DND-41 (cell line): ENCODE results near the gene USP35.

Source experiments
- ATAC-seq: fragments of 200-7000 bp; cut with Tn5 transposase; 3 replicates; pipeline ENCODE4 v1.9.1; 2021; ENCODE audit warnings: low read depth; ENCODE audit not compliant: insufficient read depth
- DNase-seq: peaks from one replicate; pipeline ENCODE4 v3.0.0-alpha.2; 2020
- H2AFZ ChIP-seq: 2 replicates; pipeline ENCODE4 v1.6.0; 2012; ENCODE audit warnings: low read depth, low read length
- H3K27ac ChIP-seq: 2 replicates; pipeline ENCODE4 v1.5.1; 2012; ENCODE audit warnings: low read length, inconsistent platforms
- H3K27me3 ChIP-seq: fragments of 200-600 bp; sonication (generic); 2 replicates; pipeline ENCODE4 v1.6.0; 2012; ENCODE audit warnings: low read length, mild to moderate bottlenecking, inconsistent platforms; ENCODE audit not compliant: insufficient read depth, poor library complexity
- H3K36me3 ChIP-seq: 2 replicates; pipeline ENCODE4 v1.5.1; 2012; ENCODE audit warnings: low read length, inconsistent platforms; ENCODE audit not compliant: insufficient read depth
- H3K4me1 ChIP-seq: 2 replicates; pipeline ENCODE4 v1.5.1; 2012; ENCODE audit warnings: mild to moderate bottlenecking, low read length; ENCODE audit not compliant: insufficient read depth
- H3K4me2 ChIP-seq: 2 replicates; pipeline ENCODE4 v1.6.0; 2012; ENCODE audit warnings: mild to moderate bottlenecking, moderate library complexity, low read length, inconsistent platforms; ENCODE audit not compliant: insufficient read depth
- H3K4me3 ChIP-seq, 2 experiments: fragments of 200-600 bp in 1 of 2; shearing (Covaris generic) in 1 of 2; 2 replicates each; pipeline ENCODE4 v1.5.1; 2012 to 2016; ENCODE audit warnings: inconsistent platforms in 2 of 2, low read length in 2 of 2, mild to moderate bottlenecking in 2 of 2, low read depth in 1 of 2, moderate library complexity in 1 of 2
- H3K79me2 ChIP-seq: 2 replicates; pipeline ENCODE4 v1.6.0; 2012; ENCODE audit warnings: low read length, inconsistent platforms; ENCODE audit not compliant: insufficient read depth
- H3K9ac ChIP-seq: 2 replicates; pipeline ENCODE4 v1.6.0; 2012; ENCODE audit warnings: low read depth, mild to moderate bottlenecking, inconsistent platforms, low read length, moderate library complexity
- H3K9me3 ChIP-seq: 2 replicates; pipeline ENCODE4 v1.5.1; 2012; ENCODE audit warnings: low read length, moderate library complexity, mild to moderate bottlenecking, inconsistent platforms; ENCODE audit not compliant: insufficient read depth, severe bottlenecking
- H4K20me1 ChIP-seq: 2 replicates; pipeline ENCODE4 v1.6.0; 2012; ENCODE audit warnings: low read length; ENCODE audit not compliant: insufficient read depth
- CTCF ChIP-seq: IDR thresholded peaks from 2 replicates; pipeline ENCODE4 v1.5.1; 2012; ENCODE audit warnings: borderline replicate concordance, low read length, moderate library complexity, mild to moderate bottlenecking; ENCODE audit not compliant: poor library complexity, severe bottlenecking; ENCODE audit errors: extremely low read depth
- EZH2 ChIP-seq: IDR thresholded peaks from 3 replicates; pipeline ENCODE4 v1.6.1; 2012; ENCODE audit warnings: borderline replicate concordance, low read depth, mild to moderate bottlenecking, moderate library complexity, low read length, inconsistent platforms; ENCODE audit not compliant: severe bottlenecking

Gene USP35

GRCh38 chr11:78210000-78210608, 21.4 kb downstream of the USP35 start:
- DNase-seq (peak; percentile 20), ATAC-seq (peak; percentile 12; the same call in 2 of the 3 replicates)
- Histone ChIP-seq H3K27me3 (no peaks in the 10 kb centered on the region), H3K4me1 (peaks cover 8% of the 10 kb centered on the region), H3K9ac (no peak overlapping the region), H3K9me3 (no peaks in the 10 kb centered on the region), H3K79me2 (no peaks in the 10 kb centered on the region), H3K4me2 (no peak overlapping the region), H4K20me1 (0 out of 2 replicates have a peak, but pooled peaks cover 4% of the 10 kb centered on the region), H2AFZ (no peak overlapping the region), H3K27ac (no peak overlapping the region), H3K4me3 (no peak overlapping the region), H3K36me3 (peaks cover 48% of the 10 kb centered on the region)
- no peak for TF ChIP-seq CTCF
- TF ChIP-seq EZH2: no peak

GRCh38 chr11:78211565-78211964, 22.8 kb downstream of the USP35 start:
- Histone ChIP-seq H3K27me3 (no peaks in the 10 kb centered on the region), H3K9ac (no peak overlapping the region)

DNA sequence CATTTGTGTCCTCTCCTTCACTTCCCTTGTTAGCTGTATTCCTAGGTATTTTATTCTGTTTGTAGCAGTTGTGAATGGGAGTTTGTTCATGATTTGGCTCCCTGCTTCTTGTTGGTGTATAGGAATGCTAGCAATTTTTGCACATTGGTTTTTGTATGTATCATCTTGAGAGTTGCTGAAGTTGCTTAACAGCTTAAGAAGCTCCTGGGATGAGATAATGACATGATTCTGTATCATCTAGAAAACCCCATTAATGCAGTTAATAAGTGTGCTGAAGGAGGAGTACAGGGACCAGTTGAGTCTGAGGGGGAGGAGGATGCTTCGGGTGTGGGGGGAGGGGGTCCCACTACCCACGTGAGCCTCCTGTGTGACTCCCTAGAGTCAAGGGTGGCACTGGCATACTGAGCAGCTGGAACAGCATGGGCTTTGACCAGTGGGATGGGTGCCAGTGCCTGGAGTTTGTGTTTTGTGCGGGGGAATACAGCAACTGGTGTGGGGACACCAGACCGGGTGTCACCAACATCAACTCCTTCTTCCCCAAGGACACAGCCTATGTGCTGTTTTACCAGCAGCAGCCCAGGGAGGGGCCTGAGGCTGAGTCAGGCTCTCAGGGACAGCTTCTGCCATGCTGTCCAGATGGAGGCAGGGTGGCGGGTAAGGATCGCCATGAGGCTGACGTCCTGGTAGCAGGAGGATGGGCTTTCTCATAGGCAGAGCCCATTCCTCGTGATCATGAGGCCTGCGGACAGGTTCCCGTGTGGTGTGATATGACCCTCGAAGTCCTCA, 24.1 kb downstream of the USP35 start:
- Histone ChIP-seq H3K4me2 (no peak overlapping the region), H3K27me3 (no peaks in the 10 kb centered on the region), H3K79me2 (peaks cover 3% of the 10 kb centered on the region; the same call in 1 of the 2 replicates), H2AFZ (no peak overlapping the region), H3K9me3 (no peaks in the 10 kb centered on the region), H4K20me1 (0 out of 2 replicates have a peak, but pooled peaks cover 4% of the 10 kb centered on the region), H3K4me3 (no peak overlapping the region), H3K36me3 (peaks cover 68% of the 10 kb centered on the region), H3K9ac (no peak overlapping the region), H3K27ac (peak overlapping the region; percentile 36; the same call in 1 of the 2 replicates), H3K4me1 (peaks cover 20% of the 10 kb centered on the region)
- TF ChIP-seq EZH2 (no peak), CTCF (no peak)
- DNase-seq (no peak), ATAC-seq (no peak)

More at GRCh38 chr11:78211565-78211964, 22.8 kb downstream of the USP35 start:
- no peak for ATAC-seq
- no peak overlapping the region for H3K27ac ChIP-seq
- H3K36me3 ChIP-seq: peaks cover 63% of the 10 kb centered on the region
- no peak for DNase-seq
- no peak overlapping the region for H3K4me3 ChIP-seq
- H3K4me2 ChIP-seq: no peak overlapping the region
- TF ChIP-seq EZH2: no peak
- TF ChIP-seq CTCF: no peak
- H2AFZ ChIP-seq: no peak overlapping the region
- H3K79me2 ChIP-seq: peaks cover 3% of the 10 kb centered on the region; the same call in 1 of the 2 replicates
- H3K4me1 ChIP-seq: peaks cover 20% of the 10 kb centered on the region
- 0 out of 2 replicates have a peak, but pooled peaks cover 4% of the 10 kb centered on the region for H4K20me1 ChIP-seq
- no peaks in the 10 kb centered on the region for H3K9me3 ChIP-seq
